Ovary (tissue), 9 donors: ENCODE data around the gene MYBPHL. TPM values are rescaled to one million over a fixed set of nuclear protein-coding genes. Genes with fewer than 3 reads are reported as not detected.

ENCODE experiments used
- DNase-seq, 5 donors: peaks; one replicate each; pipeline ENCODE4 v3.0.0-alpha.2; 2019 to 2020
- H3K27ac ChIP-seq, 2 donors: fragments of 200-600 bp; one replicate each; pipeline versions ENCODE4 v1.5.1 to v1.8.0; 2019 to 2022
- H3K27me3 ChIP-seq: fragments of 200-600 bp; one replicate; pipeline ENCODE4 v1.8.0; 2022
- H3K36me3 ChIP-seq: fragments of 200-600 bp; sonication (generic); one replicate; pipeline ENCODE4 v1.5.1; 2019
- H3K4me1 ChIP-seq: one replicate; pipeline ENCODE4 v1.8.1; 2013; ENCODE audit warnings: mild to moderate bottlenecking, moderate library complexity; ENCODE audit not compliant: insufficient read depth
- H3K4me3 ChIP-seq: fragments of 200-600 bp; sonication (generic); one replicate; pipeline ENCODE4 v1.5.1; 2017
- H3K9me3 ChIP-seq, 2 donors: fragments of 200-600 bp in 1 of 2; sonication (generic) in 1 of 2; one replicate each; pipeline versions ENCODE4 v1.5.1 to v1.8.1; 2013 to 2019; ENCODE audit warnings: mild to moderate bottlenecking in 1 of 2, moderate library complexity in 1 of 2
- CTCF ChIP-seq, 3 donors: fragments of 450-650 bp in 2 of 3; fragments of 200-600 bp in 1 of 3; IDR thresholded peaks; one replicate each; pipeline versions ENCODE4 v1.5.1 to v1.8.0; 2016 to 2022; ENCODE audit warnings: antibody characterized with exemption in 3 of 3, mild to moderate bottlenecking in 1 of 3
- EP300 ChIP-seq: sonication (generic); formaldehyde crosslinking; IDR thresholded peaks from one replicate; pipeline ENCODE4 v1.6.1; 2017; ENCODE audit warnings: antibody characterized with exemption
- POLR2A ChIP-seq: fragments of 450-650 bp; IDR thresholded peaks from one replicate; pipeline ENCODE4 v1.6.1; 2017; ENCODE audit warnings: antibody characterized with exemption, mild to moderate bottlenecking, moderate library complexity
- WGBS, 3 donors: extraction: QIAGEN DNeasy Blood & Tissue Kit in 1 of 3; methylation state at CpG; one replicate each; pipeline versions ENCODE4 v1.1.5 to v1.1.7; 2013 to 2017; 5-methylcytosine and 5-hydroxymethylcytosine counted together
- intact Hi-C, 4 donors: fragments of 100-400 bp; cut with DNase I; formaldehyde crosslinking; loops; one replicate each; pipeline versions ENCODE4 v1.11.0 to v1.15.1; 2022 to 2023
- polyA plus RNA-seq, 2 donors: library from polyadenylated mRNA; stranded (reverse); fragments of 200-250 nt in 1 of 2; fragments of 350-450 nt in 1 of 2; fragmentation: Illumina TruSeq in 1 of 2; extraction: RNeasy Lipid Tissue Mini Kit (QIAGEN cat#74804) in 1 of 2; gene quantifications; one replicate each; pipeline ENCODE4 v1.2.3, GENCODE V29; 2013 to 2014
- total RNA-seq, 7 donors: library from RNA; depleted of rRNA in 2 of 7; stranded (reverse); fragments of >200 nt in 2 of 7; fragmentation: NEBNext Ultra II Directional in 3 of 7; extraction: Animal tissue kit (Norgen Biotek cat#: 25700) in 3 of 7; gene quantifications; one replicate each; pipeline versions ENCODE4 v1.1.0 to v1.2.4, GENCODE V29; 2016 to 2023
- donor health status: DM: no; HTN: no; CAD: no; lungs with moderate emphysema.
- donor health status: DM: no; HTN: no; CAD: no.
- donor health status: Bipolar disorder and iron deficiency.
- donor health status: DM: yes; HTN: yes; CAD: no.
- donor health status: DM: no; HTN: no; CAD: no.
- donor health status: DM: yes; HTN: yes; CAD: no.

MYBPHL gene
- total and polyA plus RNA-seq, 9 donors = 0.38 TPM; not detected in 8

DNA sequence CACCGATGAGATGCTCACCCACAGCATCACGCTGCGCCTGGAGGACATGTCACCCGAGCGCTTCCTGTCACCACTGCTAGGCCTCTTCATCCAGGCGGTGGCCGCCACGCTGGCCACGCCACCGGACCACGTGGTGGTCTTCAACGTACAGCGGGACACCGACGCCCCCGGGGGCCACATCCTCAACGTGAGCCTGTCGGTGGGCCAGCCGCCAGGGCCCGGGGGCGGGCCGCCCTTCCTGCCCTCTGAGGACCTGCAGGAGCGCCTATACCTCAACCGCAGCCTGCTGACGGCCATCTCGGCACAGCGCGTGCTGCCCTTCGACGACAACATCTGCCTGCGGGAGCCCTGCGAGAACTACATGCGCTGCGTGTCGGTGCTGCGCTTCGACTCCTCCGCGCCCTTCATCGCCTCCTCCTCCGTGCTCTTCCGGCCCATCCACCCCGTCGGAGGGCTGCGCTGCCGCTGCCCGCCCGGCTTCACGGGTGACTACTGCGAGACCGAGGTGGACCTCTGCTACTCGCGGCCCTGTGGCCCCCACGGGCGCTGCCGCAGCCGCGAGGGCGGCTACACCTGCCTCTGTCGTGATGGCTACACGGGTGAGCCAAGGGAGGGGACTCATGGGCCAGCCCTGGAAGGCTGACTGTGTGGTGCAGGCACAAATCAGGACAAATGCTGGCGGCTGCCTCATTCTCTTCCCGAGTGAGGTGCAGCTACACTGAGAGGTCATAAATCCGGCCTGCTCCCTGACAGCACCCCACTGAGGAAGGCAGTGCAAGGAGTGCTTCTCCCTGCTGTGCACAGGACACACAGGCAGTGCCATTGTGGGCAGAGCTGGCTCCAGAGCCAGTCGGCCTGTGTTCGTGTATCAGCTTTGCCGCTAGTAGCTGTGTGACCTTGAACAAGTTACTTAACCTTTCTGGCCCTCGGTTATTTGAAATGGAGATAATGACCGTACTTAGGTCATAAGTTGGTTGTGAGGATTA lies 48.0 kb downstream of the MYBPHL start:
- WGBS, 3 donors = 86 to 89% (median 88%) methylated on average over 65 to 69 of the region's 69 CpGs
- Histone ChIP-seq H3K9me3 (no peaks in the 10 kb centered on the region), H3K27ac (no peak overlapping the region), H3K27me3 (no peaks in the 10 kb centered on the region), H3K4me3 (no peak overlapping the region), H3K4me1 (no peaks in the 10 kb centered on the region), H3K36me3 (no peaks in the 10 kb centered on the region)
- intact Hi-C loops = no loop called here
- DNase-seq = peak in 2 of 5 donors; percentile 19 to 31
- TF ChIP-seq POLR2A (no peak), CTCF (IDR thresholded peaks at IDR 0.05) (no peak), EP300 (no peak)

DNA sequence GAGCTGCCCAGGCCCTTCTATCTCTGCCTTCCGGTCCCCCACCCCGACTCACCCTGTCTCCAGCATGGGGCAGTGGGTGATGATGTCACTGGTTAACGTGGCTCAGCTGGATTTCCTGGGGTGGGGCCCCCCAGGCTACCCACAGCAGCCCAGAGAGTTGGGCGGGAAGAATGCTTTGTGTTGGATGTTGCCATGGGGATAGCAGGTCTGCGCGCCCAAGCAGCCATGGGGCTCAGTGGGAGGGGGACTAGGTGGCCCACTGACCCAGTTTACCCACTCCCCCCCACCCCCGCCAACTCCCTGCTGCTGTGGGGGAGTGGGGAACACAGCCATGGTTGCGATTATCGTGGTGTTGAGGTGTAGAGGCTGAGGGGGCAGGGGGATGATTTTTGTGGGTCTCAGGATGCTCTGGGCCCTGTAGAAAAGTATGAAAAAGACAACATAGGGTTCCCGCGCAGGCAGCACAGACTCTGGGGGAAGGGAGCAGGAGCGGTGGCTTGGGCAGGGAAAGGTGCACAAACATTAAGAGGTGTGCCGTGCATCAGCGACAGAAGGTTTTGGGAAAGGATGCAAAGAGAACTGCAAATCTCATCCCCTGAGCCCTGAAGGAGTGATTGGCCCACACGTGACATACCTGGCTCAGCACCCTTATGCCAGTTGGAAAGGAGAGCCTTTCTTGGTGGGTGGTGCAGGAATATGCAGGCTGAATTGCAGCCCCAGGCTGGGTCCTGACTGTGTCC lies 49.0 kb downstream of the MYBPHL start:
- Histone ChIP-seq H3K36me3 (no peaks in the 10 kb centered on the region), H3K27me3 (no peaks in the 10 kb centered on the region), H3K4me3 (no peak overlapping the region), H3K27ac (no peak overlapping the region), H3K4me1 (no peaks in the 10 kb centered on the region), H3K9me3 (no peaks in the 10 kb centered on the region)
- TF ChIP-seq POLR2A (no peak), CTCF (IDR thresholded peaks at IDR 0.05) (no peak)
- intact Hi-C loops = no loop called here
- 74 to 78% (median 76%) methylated on average over 15 of the region's 15 CpGs for WGBS, 3 donors
- no peak for DNase-seq

DNA sequence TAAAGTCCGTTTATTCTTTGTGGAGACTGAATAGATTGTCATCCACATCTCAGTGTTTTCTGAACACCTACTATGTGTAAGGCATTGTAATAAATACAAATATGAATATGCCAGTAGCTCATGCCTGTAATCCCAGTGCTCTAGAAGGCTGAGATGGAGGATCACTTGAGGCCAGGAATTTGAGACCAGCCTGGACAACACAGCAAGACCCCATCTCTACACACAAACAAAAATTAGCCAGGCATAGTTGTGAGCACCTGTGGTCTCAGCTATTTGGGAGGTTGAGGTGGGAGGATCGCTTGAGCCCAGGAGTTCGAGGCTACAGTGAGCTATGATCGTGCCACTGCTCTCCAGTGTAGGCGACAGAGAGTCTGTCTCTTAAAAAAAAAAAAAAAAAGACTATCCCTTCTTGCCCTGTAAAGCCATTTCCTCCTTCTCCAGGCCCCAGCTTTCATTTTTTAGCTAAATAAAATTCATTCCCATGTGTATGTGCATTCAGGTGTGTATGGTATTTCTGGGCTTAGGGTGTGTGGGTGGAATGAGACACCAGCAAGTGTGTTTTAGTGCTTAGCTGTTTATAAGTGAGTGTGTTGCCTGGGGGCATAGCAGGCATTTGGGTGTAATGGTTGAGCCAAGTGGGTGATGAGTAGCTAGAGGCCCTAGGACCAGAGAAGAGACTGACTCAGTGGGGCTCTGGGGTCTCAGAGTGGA lies 49.7 kb downstream of the MYBPHL start:
- H3K4me3 ChIP-seq = no peak overlapping the region
- H3K4me1 ChIP-seq = no peaks in the 10 kb centered on the region
- DNase-seq = no peak
- 85 to 93% (median 86%) methylated on average over 5 of the region's 5 CpGs for WGBS, 3 donors
- H3K27ac ChIP-seq = no peak overlapping the region
- H3K9me3 ChIP-seq = no peaks in the 10 kb centered on the region
- H3K27me3 ChIP-seq = no peaks in the 10 kb centered on the region
- intact Hi-C loops = no loop called here
- TF ChIP-seq POLR2A (no peak), CTCF (IDR thresholded peaks at IDR 0.05) (no peak), EP300 (no peak)
- no peaks in the 10 kb centered on the region for H3K36me3 ChIP-seq

GRCh38 chr1:109256085-109256484 lies 50.7 kb downstream of the MYBPHL start:
- no peaks in the 10 kb centered on the region for H3K36me3 ChIP-seq
- no peak for DNase-seq
- H3K4me1 ChIP-seq = no peaks in the 10 kb centered on the region
- intact Hi-C loops = no loop called here
- H3K27ac ChIP-seq = no peak overlapping the region
- TF ChIP-seq CTCF (IDR thresholded peaks at IDR 0.05) (no peak), POLR2A (no peak), EP300 (no peak)
- WGBS, 3 donors = 85 to 94% (median 86%) methylated on average over 7 of the region's 7 CpGs
- no peaks in the 10 kb centered on the region for H3K9me3 ChIP-seq
- no peak overlapping the region for H3K4me3 ChIP-seq
- H3K27me3 ChIP-seq = no peaks in the 10 kb centered on the region
